ENCODE data around the gene RAB11FIP2.
A peak's percentile ranks its signal among the peaks of the same experiment; 100 is the strongest.

Gene RAB11FIP2

DNA sequence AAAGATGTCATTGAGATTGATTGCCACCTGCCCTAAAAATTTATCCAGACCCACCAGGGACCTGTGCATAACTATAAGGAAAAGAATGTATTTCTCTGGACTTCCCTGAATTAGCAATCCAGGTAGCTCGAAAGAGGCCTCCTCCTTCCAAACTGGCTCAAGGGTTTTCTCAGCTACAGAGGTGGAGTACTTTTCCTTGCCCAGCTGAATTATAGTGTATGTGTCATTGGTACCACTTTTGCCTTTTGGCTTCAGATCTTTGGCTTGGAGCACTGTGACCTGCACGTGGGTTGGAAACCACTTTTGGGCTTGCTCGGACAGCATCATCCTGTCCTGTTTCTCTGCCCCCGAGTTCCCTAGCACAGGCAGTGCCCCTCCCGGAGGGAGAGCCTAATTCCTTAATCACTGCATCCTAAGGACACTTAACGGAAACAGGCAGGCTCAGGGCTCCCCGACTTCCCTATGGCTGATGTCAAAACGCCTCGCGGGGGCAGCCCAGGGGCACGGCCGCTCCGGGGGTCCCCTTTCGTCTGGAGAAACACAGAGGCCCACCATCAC is 825 bp downstream of the RAB11FIP2 start (continued):
- TF ChIP-seq ZNF138 (tag by site-specific recombination; IDR thresholded peaks at IDR 0.05; ENCODE audit: borderline replicate concordance) (no peak), HOXD13 (CRISPR knock-in tag; IDR thresholded peaks at IDR 0.05; ENCODE audit: borderline replicate concordance) (no peak), ZNF221 (tag by site-specific recombination; IDR thresholded peaks at IDR 0.05; ENCODE audit: borderline replicate concordance) (no peak), ZNF548 (tag by site-specific recombination; IDR thresholded peaks at IDR 0.05) (no peak), SCRT2 (tag by site-specific recombination; IDR thresholded peaks at IDR 0.05) (no peak), KLF7 (tag by site-specific recombination; IDR thresholded peaks at IDR 0.05; ENCODE audit: borderline replicate concordance) (no peak), ZNF266 (tag by site-specific recombination; IDR thresholded peaks at IDR 0.05; ENCODE audit: low read depth) (no peak), BCL11A (tag by site-specific recombination; IDR thresholded peaks at IDR 0.05; ENCODE audit: low read depth) (peak; percentile 12; the same call in 1 of the 2 replicates), WT1 (tag by site-specific recombination; IDR thresholded peaks at IDR 0.05) (no peak), ZNF501 (tag by site-specific recombination; IDR thresholded peaks at IDR 0.05) (no peak), ZNF670 (tag by site-specific recombination; IDR thresholded peaks at IDR 0.05; ENCODE audit: low read depth) (no peak), ZBTB8A (tag by site-specific recombination; IDR thresholded peaks at IDR 0.05) (no peak), ZNF843 (tag by site-specific recombination; IDR thresholded peaks at IDR 0.05) (no peak), ZNF292 (tag by site-specific recombination; IDR thresholded peaks at IDR 0.05; ENCODE audit: borderline replicate concordance, low read depth) (no peak), ZNF529 (tag by site-specific recombination; IDR thresholded peaks at IDR 0.05; ENCODE audit: insufficient replicate concordance) (no peak), SP7 (tag by site-specific recombination; IDR thresholded peaks at IDR 0.05) (peak; percentile 48; the same call in 1 of the 2 replicates), ZNF416 (tag by site-specific recombination; IDR thresholded peaks at IDR 0.05) (no peak), ZNF600 (tag by site-specific recombination; IDR thresholded peaks at IDR 0.05) (peak; percentile 79), ZNF2 (tag by site-specific recombination; IDR thresholded peaks at IDR 0.05) (no peak), KLF9 (tag by site-specific recombination; IDR thresholded peaks at IDR 0.05; ENCODE audit: low read depth) (no peak), MEIS1 (CRISPR knock-in tag; IDR thresholded peaks at IDR 0.05; ENCODE audit: borderline replicate concordance) (no peak), ZNF514 (tag by site-specific recombination; IDR thresholded peaks at IDR 0.05) (no peak), ZNF629 (tag by site-specific recombination; IDR thresholded peaks at IDR 0.05) (0 out of 2 replicates have a peak, but pooled peaks have one; percentile 11)
- TF ChIP-seq, protein P1, sequence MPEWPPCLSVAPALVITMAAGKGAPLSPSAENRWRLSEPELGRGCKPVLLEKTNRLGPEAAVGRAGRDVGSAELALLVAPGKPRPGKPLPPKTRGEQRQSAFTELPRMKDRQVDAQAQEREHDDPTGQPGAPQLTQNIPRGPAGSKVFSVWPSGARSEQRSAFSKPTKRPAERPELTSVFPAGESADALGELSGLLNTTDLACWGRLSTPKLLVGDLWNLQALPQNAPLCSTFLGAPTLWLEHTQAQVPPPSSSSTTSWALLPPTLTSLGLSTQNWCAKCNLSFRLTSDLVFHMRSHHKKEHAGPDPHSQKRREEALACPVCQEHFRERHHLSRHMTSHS (tag by site-specific recombination; IDR thresholded peaks at IDR 0.05): no peak
- TF ChIP-seq, protein P2, sequence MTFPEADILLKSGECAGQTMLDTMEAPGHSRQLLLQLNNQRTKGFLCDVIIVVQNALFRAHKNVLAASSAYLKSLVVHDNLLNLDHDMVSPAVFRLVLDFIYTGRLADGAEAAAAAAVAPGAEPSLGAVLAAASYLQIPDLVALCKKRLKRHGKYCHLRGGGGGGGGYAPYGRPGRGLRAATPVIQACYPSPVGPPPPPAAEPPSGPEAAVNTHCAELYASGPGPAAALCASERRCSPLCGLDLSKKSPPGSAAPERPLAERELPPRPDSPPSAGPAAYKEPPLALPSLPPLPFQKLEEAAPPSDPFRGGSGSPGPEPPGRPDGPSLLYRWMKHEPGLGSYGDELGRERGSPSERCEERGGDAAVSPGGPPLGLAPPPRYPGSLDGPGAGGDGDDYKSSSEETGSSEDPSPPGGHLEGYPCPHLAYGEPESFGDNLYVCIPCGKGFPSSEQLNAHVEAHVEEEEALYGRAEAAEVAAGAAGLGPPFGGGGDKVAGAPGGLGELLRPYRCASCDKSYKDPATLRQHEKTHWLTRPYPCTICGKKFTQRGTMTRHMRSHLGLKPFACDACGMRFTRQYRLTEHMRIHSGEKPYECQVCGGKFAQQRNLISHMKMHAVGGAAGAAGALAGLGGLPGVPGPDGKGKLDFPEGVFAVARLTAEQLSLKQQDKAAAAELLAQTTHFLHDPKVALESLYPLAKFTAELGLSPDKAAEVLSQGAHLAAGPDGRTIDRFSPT (tag by site-specific recombination; IDR thresholded peaks at IDR 0.05): 0 out of 2 replicates have a peak, but pooled peaks have one; percentile 28
- TF ChIP-seq, protein P3, sequence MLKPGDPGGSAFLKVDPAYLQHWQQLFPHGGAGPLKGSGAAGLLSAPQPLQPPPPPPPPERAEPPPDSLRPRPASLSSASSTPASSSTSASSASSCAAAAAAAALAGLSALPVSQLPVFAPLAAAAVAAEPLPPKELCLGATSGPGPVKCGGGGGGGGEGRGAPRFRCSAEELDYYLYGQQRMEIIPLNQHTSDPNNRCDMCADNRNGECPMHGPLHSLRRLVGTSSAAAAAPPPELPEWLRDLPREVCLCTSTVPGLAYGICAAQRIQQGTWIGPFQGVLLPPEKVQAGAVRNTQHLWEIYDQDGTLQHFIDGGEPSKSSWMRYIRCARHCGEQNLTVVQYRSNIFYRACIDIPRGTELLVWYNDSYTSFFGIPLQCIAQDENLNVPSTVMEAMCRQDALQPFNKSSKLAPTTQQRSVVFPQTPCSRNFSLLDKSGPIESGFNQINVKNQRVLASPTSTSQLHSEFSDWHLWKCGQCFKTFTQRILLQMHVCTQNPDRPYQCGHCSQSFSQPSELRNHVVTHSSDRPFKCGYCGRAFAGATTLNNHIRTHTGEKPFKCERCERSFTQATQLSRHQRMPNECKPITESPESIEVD (tag by site-specific recombination; IDR thresholded peaks at IDR 0.05): peak; percentile 4; the same call in 1 of the 2 replicates
- TF ChIP-seq, protein P4, sequence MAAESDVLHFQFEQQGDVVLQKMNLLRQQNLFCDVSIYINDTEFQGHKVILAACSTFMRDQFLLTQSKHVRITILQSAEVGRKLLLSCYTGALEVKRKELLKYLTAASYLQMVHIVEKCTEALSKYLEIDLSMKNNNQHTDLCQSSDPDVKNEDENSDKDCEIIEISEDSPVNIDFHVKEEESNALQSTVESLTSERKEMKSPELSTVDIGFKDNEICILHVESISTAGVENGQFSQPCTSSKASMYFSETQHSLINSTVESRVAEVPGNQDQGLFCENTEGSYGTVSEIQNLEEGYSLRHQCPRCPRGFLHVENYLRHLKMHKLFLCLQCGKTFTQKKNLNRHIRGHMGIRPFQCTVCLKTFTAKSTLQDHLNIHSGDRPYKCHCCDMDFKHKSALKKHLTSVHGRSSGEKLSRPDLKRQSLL (tag by site-specific recombination; IDR thresholded peaks at IDR 0.05): no peak
- TF ChIP-seq, protein P5, sequence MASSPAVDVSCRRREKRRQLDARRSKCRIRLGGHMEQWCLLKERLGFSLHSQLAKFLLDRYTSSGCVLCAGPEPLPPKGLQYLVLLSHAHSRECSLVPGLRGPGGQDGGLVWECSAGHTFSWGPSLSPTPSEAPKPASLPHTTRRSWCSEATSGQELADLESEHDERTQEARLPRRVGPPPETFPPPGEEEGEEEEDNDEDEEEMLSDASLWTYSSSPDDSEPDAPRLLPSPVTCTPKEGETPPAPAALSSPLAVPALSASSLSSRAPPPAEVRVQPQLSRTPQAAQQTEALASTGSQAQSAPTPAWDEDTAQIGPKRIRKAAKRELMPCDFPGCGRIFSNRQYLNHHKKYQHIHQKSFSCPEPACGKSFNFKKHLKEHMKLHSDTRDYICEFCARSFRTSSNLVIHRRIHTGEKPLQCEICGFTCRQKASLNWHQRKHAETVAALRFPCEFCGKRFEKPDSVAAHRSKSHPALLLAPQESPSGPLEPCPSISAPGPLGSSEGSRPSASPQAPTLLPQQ (tag by site-specific recombination; IDR thresholded peaks at IDR 0.05): no peak
- TF ChIP-seq, protein P6, sequence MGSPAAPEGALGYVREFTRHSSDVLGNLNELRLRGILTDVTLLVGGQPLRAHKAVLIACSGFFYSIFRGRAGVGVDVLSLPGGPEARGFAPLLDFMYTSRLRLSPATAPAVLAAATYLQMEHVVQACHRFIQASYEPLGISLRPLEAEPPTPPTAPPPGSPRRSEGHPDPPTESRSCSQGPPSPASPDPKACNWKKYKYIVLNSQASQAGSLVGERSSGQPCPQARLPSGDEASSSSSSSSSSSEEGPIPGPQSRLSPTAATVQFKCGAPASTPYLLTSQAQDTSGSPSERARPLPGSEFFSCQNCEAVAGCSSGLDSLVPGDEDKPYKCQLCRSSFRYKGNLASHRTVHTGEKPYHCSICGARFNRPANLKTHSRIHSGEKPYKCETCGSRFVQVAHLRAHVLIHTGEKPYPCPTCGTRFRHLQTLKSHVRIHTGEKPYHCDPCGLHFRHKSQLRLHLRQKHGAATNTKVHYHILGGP (tag by site-specific recombination; IDR thresholded peaks at IDR 0.05): no peak
